Right atrium auricular region (tissue), 2 donors: Measurements from ENCODE around the gene RAPGEF6. TPM values are rescaled to one million over a fixed set of nuclear protein-coding genes. Genes with fewer than 3 reads are reported as not detected.

Experiments used
- DNase-seq: peaks from one replicate; pipeline ENCODE4 v3.0.0-alpha.2; 2019; ENCODE audit warnings: low spot score
- H3K27ac ChIP-seq, 2 donors: fragments of 200-600 bp; sonication (generic); 1 replicate in 1 of 2; 2 replicates in 1 of 2; pipeline ENCODE4 v1.5.1; 2016 to 2019
- H3K27me3 ChIP-seq, 2 donors: fragments of 200-600 bp; sonication (generic); one replicate each; pipeline versions ENCODE4 v1.5.1 to v1.6.0; 2017 to 2019
- H3K36me3 ChIP-seq: fragments of 200-600 bp; sonication (generic); one replicate; pipeline ENCODE4 v1.5.1; 2016
- H3K4me1 ChIP-seq, 2 donors: fragments of 200-600 bp; sonication (generic); one replicate each; pipeline versions ENCODE4 v1.5.1 to v1.6.0; 2017 to 2019
- H3K4me3 ChIP-seq, 2 donors: fragments of 200-600 bp; sonication (generic); 1 replicate in 1 of 2; 2 replicates in 1 of 2; pipeline ENCODE4 v1.5.1; 2017 to 2019; ENCODE audit warnings: mild to moderate bottlenecking in 1 of 2, moderate library complexity in 1 of 2
- H3K9me3 ChIP-seq, 2 donors: fragments of 200-600 bp; sonication (generic); one replicate each; pipeline ENCODE4 v1.5.1; 2019
- CTCF ChIP-seq, 2 donors: fragments of 200-600 bp; sonication (generic); IDR thresholded peaks; one replicate each; pipeline ENCODE4 v1.5.1; 2019; ENCODE audit warnings: antibody characterized with exemption in 2 of 2
- total RNA-seq, 2 donors: library from RNA; depleted of rRNA; stranded (reverse); fragments of >200 nt; gene quantifications; one replicate each; pipeline ENCODE4 v1.1.0, GENCODE V29; 2016

The RAPGEF6 gene
- total RNA-seq, 2 donors from 2014 or later = 10.0 to 14.0 TPM

GRCh38 chr5:131532031-131532640 lies 102.9 kb downstream of the RAPGEF6 start:
- Histone ChIP-seq H3K27ac (no peak overlapping the region), H3K27me3 (no peaks in the 10 kb centered on the region), H3K36me3 (no peaks in the 10 kb centered on the region), H3K4me3 (peak overlapping the region in 1 of 2 donors; percentile 21), H3K9me3 (no peaks in the 10 kb centered on the region), H3K4me1 (peaks cover 0 to 9% of the 10 kb centered on the region in 2 donors)
- no peak for DNase-seq
- TF ChIP-seq CTCF (IDR thresholded peaks at IDR 0.05) = no peak

GRCh38 chr5:131530706-131531331 lies 104.2 kb downstream of the RAPGEF6 start:
- H3K27me3 ChIP-seq = no peaks in the 10 kb centered on the region
- no peak overlapping the region for H3K27ac ChIP-seq
- H3K36me3 ChIP-seq = no peaks in the 10 kb centered on the region
- peaks cover 0 to 12% of the 10 kb centered on the region in 2 donors for H3K4me1 ChIP-seq
- no peak overlapping the region for H3K4me3 ChIP-seq
- DNase-seq = no peak
- H3K9me3 ChIP-seq = no peaks in the 10 kb centered on the region
- TF ChIP-seq CTCF (IDR thresholded peaks at IDR 0.05) = no peak

- TF ChIP-seq CTCF (IDR thresholded peaks at IDR 0.05) = no peak
- Histone ChIP-seq H3K4me1 (peaks cover 0 to 25% of the 10 kb centered on the region in 2 donors), H3K9me3 (no peaks in the 10 kb centered on the region), H3K36me3 (no peaks in the 10 kb centered on the region), H3K27me3 (no peaks in the 10 kb centered on the region), H3K27ac (no peak overlapping the region), H3K4me3 (no peak overlapping the region)
- no peak for DNase-seq
Observed at GRCh38 chr5:131528682-131529081, 106.3 kb downstream of the RAPGEF6 start.

- no peak for TF ChIP-seq CTCF (IDR thresholded peaks at IDR 0.05)
- no peaks in the 10 kb centered on the region for H3K27me3 ChIP-seq
- H3K27ac ChIP-seq = no peak overlapping the region
- no peak for DNase-seq
- H3K36me3 ChIP-seq = no peaks in the 10 kb centered on the region
- H3K9me3 ChIP-seq = no peaks in the 10 kb centered on the region
- no peak overlapping the region for H3K4me3 ChIP-seq
- H3K4me1 ChIP-seq = peaks cover 0 to 28% of the 10 kb centered on the region in 2 donors
Observed at GRCh38 chr5:131525805-131526204, 109.2 kb downstream of the RAPGEF6 start.

GRCh38 chr5:131524431-131524830 lies 110.6 kb downstream of the RAPGEF6 start:
- peaks cover 5% of the 10 kb centered on the region for H3K36me3 ChIP-seq
- H3K4me1 ChIP-seq = peaks cover 0 to 28% of the 10 kb centered on the region in 2 donors
- no peak overlapping the region for H3K27ac ChIP-seq
- no peaks in the 10 kb centered on the region for H3K9me3 ChIP-seq
- no peak overlapping the region for H3K4me3 ChIP-seq
- TF ChIP-seq CTCF (IDR thresholded peaks at IDR 0.05) = no peak
- H3K27me3 ChIP-seq = no peaks in the 10 kb centered on the region
- no peak for DNase-seq
